ENCODE results near the gene RBM33. TPM values are rescaled to one million over a fixed set of nuclear protein-coding genes. Genes with fewer than 3 reads are reported as not detected.

Gene RBM33
- polyA plus RNA-seq, 2 of the 4 experiments (the other 2 are of a cell fraction): 21.7 to 21.9 TPM

DNA sequence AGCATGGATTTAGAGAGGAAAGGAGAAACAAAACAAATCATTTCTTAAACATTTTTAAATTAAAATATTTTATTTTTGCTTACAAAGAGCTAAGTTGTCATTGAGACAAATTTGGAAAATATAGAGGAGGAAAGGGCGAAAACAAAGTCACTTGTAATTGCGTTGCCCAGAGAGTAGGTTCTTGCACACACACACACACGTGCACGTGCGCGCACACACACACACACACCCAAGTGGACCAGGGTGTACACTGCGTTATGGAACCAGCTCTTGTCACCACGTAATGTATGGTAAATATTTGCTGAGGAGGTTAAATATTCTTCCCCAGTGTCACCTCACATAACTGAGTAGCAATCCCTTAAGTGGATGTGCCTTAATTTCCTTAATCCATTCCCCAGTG, 146.2 kb downstream of the RBM33 start:
- POLR2A ChIA-PET: no interaction called here
- DNase-seq (ENCODE audit: low read depth in 1 of 2, low spot score in 1 of 2) (no peak), FAIRE-seq (no peak), ATAC-seq (no peak)
- Histone ChIP-seq H3K4me3 (no peak overlapping the region), H3K9me3 (no peaks in the 10 kb centered on the region), H3K27ac (no peak overlapping the region), H3K4me1 (no peaks in the 10 kb centered on the region), H3K4me2 (no peak overlapping the region)
- 72% methylated on average over 8 of the region's 8 CpGs for WGBS (ENCODE audit: missing lambda C conversion rate)
- CTCF ChIA-PET: interaction anchor here (1.0 to 1.7 kb wide), 3 partner anchors 14 to 878 kb away, joined by 3 to 6 read pairs (median 3); no protein-coding TSS in a partner anchor
- TF ChIP-seq MAFK (IDR thresholded peaks at IDR 0.05; ENCODE audit: partially characterized antibody) (peak; percentile 41), EHMT2 (IDR thresholded peaks at IDR 0.05; ENCODE audit: low read depth) (no peak), RCOR1 (IDR thresholded peaks at IDR 0.05; ENCODE audit: low read depth, low read length) (no peak), POLR2A (IDR thresholded peaks at IDR 0.05; ENCODE audit: low read length) (no peak)

DNA sequence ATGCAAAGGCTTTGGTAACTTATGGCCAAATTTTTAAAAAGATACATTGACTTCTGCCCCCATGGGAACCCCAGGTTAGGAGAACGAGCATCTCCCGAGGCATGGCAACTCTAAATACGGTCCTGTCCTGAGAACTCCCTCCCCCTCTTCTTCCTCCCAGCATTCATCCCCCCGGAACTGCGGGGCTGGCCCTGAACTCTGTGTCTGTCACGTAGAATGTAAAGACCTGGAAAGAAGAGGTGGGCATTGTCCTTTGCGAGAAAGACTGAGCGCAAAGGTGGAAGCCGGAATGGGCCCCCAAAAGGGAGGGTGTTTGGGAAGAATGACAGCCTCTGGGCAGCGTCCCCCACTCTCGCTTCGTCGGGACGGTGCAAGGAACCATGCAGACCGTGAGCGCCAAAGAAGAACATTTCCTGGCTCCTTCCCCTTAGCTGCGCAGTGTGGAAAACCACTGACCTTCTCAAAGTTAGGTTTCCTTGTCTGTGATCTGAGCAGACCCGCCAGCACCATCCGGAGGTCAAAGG, 146.8 kb downstream of the RBM33 start:
- Histone ChIP-seq H3K4me2 (no peak overlapping the region), H3K4me1 (no peaks in the 10 kb centered on the region), H3K9me3 (no peaks in the 10 kb centered on the region), H3K4me3 (no peak overlapping the region), H3K27ac (no peak overlapping the region)
- POLR2A ChIA-PET: no interaction called here
- WGBS (ENCODE audit: missing lambda C conversion rate): 71% methylated on average over 19 of the region's 19 CpGs
- FAIRE-seq (no peak), DNase-seq (ENCODE audit: low read depth in 1 of 2, low spot score in 1 of 2) (no peak), ATAC-seq (no peak)
- CTCF ChIA-PET: interaction anchor here (1.0 to 1.7 kb wide), 2 partner anchors 14 to 878 kb away, joined by 3 to 6 read pairs; no protein-coding TSS in a partner anchor
- TF ChIP-seq HOXB13 (CRISPR knock-in tag; IDR thresholded peaks at IDR 0.05; ENCODE audit: low read depth): no peak
- TF ChIP-seq POLR2A (IDR thresholded peaks at IDR 0.05; ENCODE audit: low read length): no peak
- TF ChIP-seq HEYL (CRISPR knock-in tag; IDR thresholded peaks at IDR 0.05): no peak
- TF ChIP-seq RCOR1 (IDR thresholded peaks at IDR 0.05; ENCODE audit: low read depth, low read length): no peak
- TF ChIP-seq, protein P1, sequence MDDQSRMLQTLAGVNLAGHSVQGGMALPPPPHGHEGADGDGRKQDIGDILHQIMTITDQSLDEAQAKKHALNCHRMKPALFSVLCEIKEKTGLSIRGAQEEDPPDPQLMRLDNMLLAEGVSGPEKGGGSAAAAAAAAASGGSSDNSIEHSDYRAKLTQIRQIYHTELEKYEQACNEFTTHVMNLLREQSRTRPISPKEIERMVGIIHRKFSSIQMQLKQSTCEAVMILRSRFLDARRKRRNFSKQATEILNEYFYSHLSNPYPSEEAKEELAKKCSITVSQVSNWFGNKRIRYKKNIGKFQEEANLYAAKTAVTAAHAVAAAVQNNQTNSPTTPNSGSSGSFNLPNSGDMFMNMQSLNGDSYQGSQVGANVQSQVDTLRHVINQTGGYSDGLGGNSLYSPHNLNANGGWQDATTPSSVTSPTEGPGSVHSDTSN (IDR thresholded peaks at IDR 0.05): no peak

DNA sequence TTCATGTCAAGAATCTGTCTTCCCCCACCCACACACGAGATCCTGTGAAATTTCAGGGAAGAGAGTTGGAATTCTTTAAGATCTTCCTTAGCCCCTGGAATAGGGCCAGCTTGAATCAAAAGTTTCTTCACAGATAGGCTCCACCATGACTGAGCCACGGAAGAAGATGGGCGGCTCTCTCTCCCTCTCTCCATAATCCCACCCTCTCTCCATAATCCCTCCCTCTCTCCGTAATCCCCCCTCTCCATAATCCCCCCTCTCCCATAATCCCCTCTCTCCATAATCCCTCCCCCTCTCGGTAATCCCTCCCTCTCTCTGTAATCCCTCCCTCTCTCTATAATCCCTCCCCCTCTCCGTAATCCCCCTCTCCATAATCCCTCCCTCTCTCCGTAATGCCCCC, 147.4 kb downstream of the RBM33 start:
- H3K4me1 ChIP-seq: 0 out of 3 replicates have a peak, but pooled peaks cover 2% of the 10 kb centered on the region
- H3K4me2 ChIP-seq: no peak overlapping the region
- FAIRE-seq (no peak), DNase-seq (ENCODE audit: low read depth in 1 of 2, low spot score in 1 of 2) (no peak), ATAC-seq (no peak)
- POLR2A ChIA-PET: no interaction called here
- no peak overlapping the region for H3K27ac ChIP-seq
- no peaks in the 10 kb centered on the region for H3K9me3 ChIP-seq
- H3K4me3 ChIP-seq: no peak overlapping the region
- CTCF ChIA-PET: no interaction called here
- TF ChIP-seq HOXB13 (CRISPR knock-in tag; IDR thresholded peaks at IDR 0.05; ENCODE audit: low read depth) (no peak), JUNB (IDR thresholded peaks at IDR 0.05) (no peak), ZFP36 (IDR thresholded peaks at IDR 0.05; ENCODE audit: borderline replicate concordance, partially characterized antibody) (no peak), PHF8 (IDR thresholded peaks at IDR 0.05; ENCODE audit: borderline replicate concordance, low read depth) (no peak), TP53 (CRISPR knock-in tag; IDR thresholded peaks at IDR 0.05) (no peak), MAZ (IDR thresholded peaks at IDR 0.05; ENCODE audit: borderline replicate concordance, low read depth, low read length) (no peak), POLR2AphosphoS2 (conservative IDR thresholded peaks at IDR 0.05; ENCODE audit: low read length) (no peak), EHMT2 (IDR thresholded peaks at IDR 0.05; ENCODE audit: low read depth) (no peak), SREBF2 (IDR thresholded peaks at IDR 0.05) (no peak), CHD4 (IDR thresholded peaks at IDR 0.05; ENCODE audit: borderline replicate concordance) (no peak), CHD2 (IDR thresholded peaks at IDR 0.05; ENCODE audit: low read length, partially characterized antibody) (no peak), POLR2A (IDR thresholded peaks at IDR 0.05; ENCODE audit: low read length) (no peak)
- TF ChIP-seq, protein P2, sequence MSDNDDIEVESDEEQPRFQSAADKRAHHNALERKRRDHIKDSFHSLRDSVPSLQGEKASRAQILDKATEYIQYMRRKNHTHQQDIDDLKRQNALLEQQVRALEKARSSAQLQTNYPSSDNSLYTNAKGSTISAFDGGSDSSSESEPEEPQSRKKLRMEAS (IDR thresholded peaks at IDR 0.05): no peak
- TF ChIP-seq, protein P3, sequence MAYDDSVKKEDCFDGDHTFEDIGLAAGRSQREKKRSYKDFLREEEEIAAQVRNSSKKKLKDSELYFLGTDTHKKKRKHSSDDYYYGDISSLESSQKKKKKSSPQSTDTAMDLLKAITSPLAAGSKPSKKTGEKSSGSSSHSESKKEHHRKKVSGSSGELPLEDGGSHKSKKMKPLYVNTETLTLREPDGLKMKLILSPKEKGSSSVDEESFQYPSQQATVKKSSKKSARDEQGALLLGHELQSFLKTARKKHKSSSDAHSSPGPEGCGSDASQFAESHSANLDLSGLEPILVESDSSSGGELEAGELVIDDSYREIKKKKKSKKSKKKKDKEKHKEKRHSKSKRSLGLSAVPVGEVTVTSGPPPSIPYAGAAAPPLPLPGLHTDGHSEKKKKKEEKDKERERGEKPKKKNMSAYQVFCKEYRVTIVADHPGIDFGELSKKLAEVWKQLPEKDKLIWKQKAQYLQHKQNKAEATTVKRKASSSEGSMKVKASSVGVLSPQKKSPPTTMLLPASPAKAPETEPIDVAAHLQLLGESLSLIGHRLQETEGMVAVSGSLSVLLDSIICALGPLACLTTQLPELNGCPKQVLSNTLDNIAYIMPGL (CRISPR knock-in tag; IDR thresholded peaks at IDR 0.05; ENCODE audit: borderline replicate concordance): no peak
- TF ChIP-seq, protein P4, sequence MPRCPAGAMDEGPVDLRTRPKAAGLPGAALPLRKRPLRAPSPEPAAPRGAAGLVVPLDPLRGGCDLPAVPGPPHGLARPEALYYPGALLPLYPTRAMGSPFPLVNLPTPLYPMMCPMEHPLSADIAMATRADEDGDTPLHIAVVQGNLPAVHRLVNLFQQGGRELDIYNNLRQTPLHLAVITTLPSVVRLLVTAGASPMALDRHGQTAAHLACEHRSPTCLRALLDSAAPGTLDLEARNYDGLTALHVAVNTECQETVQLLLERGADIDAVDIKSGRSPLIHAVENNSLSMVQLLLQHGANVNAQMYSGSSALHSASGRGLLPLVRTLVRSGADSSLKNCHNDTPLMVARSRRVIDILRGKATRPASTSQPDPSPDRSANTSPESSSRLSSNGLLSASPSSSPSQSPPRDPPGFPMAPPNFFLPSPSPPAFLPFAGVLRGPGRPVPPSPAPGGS (IDR thresholded peaks at IDR 0.05): no peak
- TF ChIP-seq, protein P1 (IDR thresholded peaks at IDR 0.05): no peak
- TF ChIP-seq, protein P5, sequence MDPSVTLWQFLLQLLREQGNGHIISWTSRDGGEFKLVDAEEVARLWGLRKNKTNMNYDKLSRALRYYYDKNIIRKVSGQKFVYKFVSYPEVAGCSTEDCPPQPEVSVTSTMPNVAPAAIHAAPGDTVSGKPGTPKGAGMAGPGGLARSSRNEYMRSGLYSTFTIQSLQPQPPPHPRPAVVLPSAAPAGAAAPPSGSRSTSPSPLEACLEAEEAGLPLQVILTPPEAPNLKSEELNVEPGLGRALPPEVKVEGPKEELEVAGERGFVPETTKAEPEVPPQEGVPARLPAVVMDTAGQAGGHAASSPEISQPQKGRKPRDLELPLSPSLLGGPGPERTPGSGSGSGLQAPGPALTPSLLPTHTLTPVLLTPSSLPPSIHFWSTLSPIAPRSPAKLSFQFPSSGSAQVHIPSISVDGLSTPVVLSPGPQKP (IDR thresholded peaks at IDR 0.05; ENCODE audit: low read depth, low read length): no peak
- 71% methylated on average over 6 of the region's 7 CpGs for WGBS (ENCODE audit: missing lambda C conversion rate)

Measured in A549 (cell line).